Measurements from ENCODE around the gene FHIT. TPM values are rescaled to one million over a fixed set of nuclear protein-coding genes. Genes with fewer than 3 reads are reported as not detected.
"Not testable (repeated sequence)": the region's sequence is repeated elsewhere in the genome, so short reads cannot be mapped to it uniquely, and the experiment has no call there.

Gene FHIT
- total RNA-seq, 4 donors from 2014 or later, result 5.0 to 15.3 (median 8.3) TPM

GRCh38 chr3:60675424-60675823 is 575.8 kb downstream of the FHIT start:
- intact Hi-C loops (cut with DNase I; ENCODE audit: low total_unique reads), result no loop called here
- 86 to 90% methylated on average over 2 of the region's 2 CpGs for WGBS, 2 donors
- no peak for DNase-seq (ENCODE audit: low spot score in 2 of 2)

GRCh38 chr3:60674870-60675269 is 576.4 kb downstream of the FHIT start:
- intact Hi-C loops (cut with DNase I; ENCODE audit: low total_unique reads), result no loop called here
- WGBS, 2 donors, result 94 to 97% methylated on average over 1 of the region's 1 CpG
- no peak overlapping the region for H3K4me3 ChIP-seq (ENCODE audit: low read depth, poor library complexity, severe bottlenecking)
- DNase-seq (ENCODE audit: low spot score in 2 of 2), result no peak
- TF ChIP-seq POLR2A (IDR thresholded peaks at IDR 0.05) (no peak), CTCF (IDR thresholded peaks at IDR 0.05) (no peak)

More at GRCh38 chr3:60675424-60675823, 575.8 kb downstream of the FHIT start:
- no peak overlapping the region for H3K4me3 ChIP-seq (ENCODE audit: low read depth, poor library complexity, severe bottlenecking)
- TF ChIP-seq CTCF (IDR thresholded peaks at IDR 0.05), result no peak
- no peak for TF ChIP-seq POLR2A (IDR thresholded peaks at IDR 0.05)

GRCh38 chr3:60673123-60673522 is 578.1 kb downstream of the FHIT start:
- 76 to 95% methylated on average over 2 of the region's 2 CpGs for WGBS, 2 donors
- intact Hi-C loops (cut with DNase I; ENCODE audit: low total_unique reads), result no loop called here
- no peak overlapping the region for H3K4me3 ChIP-seq (ENCODE audit: low read depth, poor library complexity, severe bottlenecking)
- DNase-seq (ENCODE audit: low spot score in 2 of 2), result no peak
- TF ChIP-seq CTCF (IDR thresholded peaks at IDR 0.05), result no peak
- TF ChIP-seq POLR2A (IDR thresholded peaks at IDR 0.05), result no peak

- intact Hi-C loops (cut with DNase I; ENCODE audit: low total_unique reads); DNase-seq (ENCODE audit: low spot score in 2 of 2); H3K4me3 ChIP-seq (ENCODE audit: low read depth, poor library complexity, severe bottlenecking): not testable (repeated sequence)
- 89 to 90% methylated on average over 5 of the region's 5 CpGs for whole genome bisulfite sequencing, 2 donors
Observed at GRCh38 chr3:60672337-60672736, 578.9 kb downstream of the FHIT start.

GRCh38 chr3:60669636-60670035 is 581.6 kb downstream of the FHIT start:
- no peak overlapping the region for H3K4me3 ChIP-seq (ENCODE audit: low read depth, poor library complexity, severe bottlenecking)
- intact Hi-C loops (cut with DNase I; ENCODE audit: low total_unique reads), result no loop called here
- 84 to 87% methylated on average over 1 of the region's 1 CpG for WGBS, 2 donors
- no peak for DNase-seq (ENCODE audit: low spot score in 2 of 2)
- TF ChIP-seq CTCF (IDR thresholded peaks at IDR 0.05), result no peak
- TF ChIP-seq POLR2A (IDR thresholded peaks at IDR 0.05), result no peak

GRCh38 chr3:60660026-60660425 is 591.2 kb downstream of the FHIT start:
- TF ChIP-seq CTCF (IDR thresholded peaks at IDR 0.05) (no peak), POLR2A (IDR thresholded peaks at IDR 0.05) (no peak)
- 86 to 94% methylated on average over 2 of the region's 2 CpGs for WGBS, 2 donors
- no peak for DNase-seq (ENCODE audit: low spot score in 2 of 2)
- intact Hi-C loops (cut with DNase I; ENCODE audit: low total_unique reads), result no loop called here
- H3K4me3 ChIP-seq (ENCODE audit: low read depth, poor library complexity, severe bottlenecking), result no peak overlapping the region
